ENCODE results near the gene RBM33. TPM values are rescaled to one million over a fixed set of nuclear protein-coding genes. Genes with fewer than 3 reads are reported as not detected.

Gene RBM33
- total RNA-seq, 1 donor: 21.9 TPM

- DNase-seq (ENCODE audit: low read depth): no peak
- TF ChIP-seq CTCF (IDR thresholded peaks at IDR 0.05; ENCODE audit: insufficient read depth, low read length): no peak
- H3K4me3 ChIP-seq (ENCODE audit: low read depth, low read length): no peak overlapping the region
These were observed 118.7 kb downstream of the RBM33 start for GRCh38 chr7:155763122-155763521.

- DNase-seq (ENCODE audit: low read depth): no peak
- no peak for TF ChIP-seq CTCF (IDR thresholded peaks at IDR 0.05; ENCODE audit: insufficient read depth, low read length)
These were observed 119.4 kb downstream of the RBM33 start for GRCh38 chr7:155763691-155764437.

GRCh38 chr7:155764438-155764793 lies 120.0 kb downstream of the RBM33 start:
- TF ChIP-seq CTCF (IDR thresholded peaks at IDR 0.05; ENCODE audit: insufficient read depth, low read length): no peak

More at GRCh38 chr7:155763691-155764437, 119.4 kb downstream of the RBM33 start:
- H3K4me3 ChIP-seq (ENCODE audit: low read depth, low read length): no peak overlapping the region

GRCh38 chr7:155765458-155765857 lies 121.0 kb downstream of the RBM33 start:
- no peak overlapping the region for H3K4me3 ChIP-seq (ENCODE audit: low read depth, low read length)
- no peak for DNase-seq (ENCODE audit: low read depth)
- no peak for TF ChIP-seq CTCF (IDR thresholded peaks at IDR 0.05; ENCODE audit: insufficient read depth, low read length)

More at GRCh38 chr7:155764438-155764793, 120.0 kb downstream of the RBM33 start:
- H3K4me3 ChIP-seq (ENCODE audit: low read depth, low read length): no peak overlapping the region
- no peak for DNase-seq (ENCODE audit: low read depth)

GRCh38 chr7:155766386-155766785 lies 121.9 kb downstream of the RBM33 start:
- H3K4me3 ChIP-seq (ENCODE audit: low read depth, low read length): no peak overlapping the region
- DNase-seq (ENCODE audit: low read depth): no peak
- TF ChIP-seq CTCF (IDR thresholded peaks at IDR 0.05; ENCODE audit: insufficient read depth, low read length): no peak

GRCh38 chr7:155766966-155767916 lies 122.8 kb downstream of the RBM33 start:
- no peak for DNase-seq (ENCODE audit: low read depth)
- H3K4me3 ChIP-seq (ENCODE audit: low read depth, low read length): no peak overlapping the region
- no peak for TF ChIP-seq CTCF (IDR thresholded peaks at IDR 0.05; ENCODE audit: insufficient read depth, low read length)

Measured in fibroblast of the aortic adventitia (primary cell).